ENCODE measurements around the gene MAPKAPK2. TPM values are rescaled to one million over a fixed set of nuclear protein-coding genes. Genes with fewer than 3 reads are reported as not detected.

Gene MAPKAPK2
- total RNA-seq, 1 experiment from 2014 or later: 51.1 TPM

GRCh38 chr1:206666954-206667665, 17.6 kb upstream of the MAPKAPK2 start:
- CTCF ChIA-PET: interaction anchor here (0.9 to 6.8 kb wide), 6 partner anchors 9 to 177 kb away, joined by 3 to 71 read pairs (median 4); partner anchors contain the start of genes DYRK3 and EIF2D

More at GRCh38 chr1:206666954-206667665, 17.6 kb upstream of the MAPKAPK2 start:
- Histone ChIP-seq H3K36me3 (ENCODE audit: control insufficient read depth in 1 of 2, insufficient read depth in 2 of 2, low read length in 2 of 2) (no peaks in the 10 kb centered on the region), H3K9me3 (ENCODE audit: control insufficient read depth in 1 of 2, insufficient read depth in 1 of 2, low read depth in 1 of 2, low read length in 2 of 2) (no peaks in the 10 kb centered on the region), H3K9me2 (ENCODE audit: insufficient read depth) (no peaks in the 10 kb centered on the region), H3K27me3 (ENCODE audit: insufficient read depth, low read length) (peaks cover 18% of the 10 kb centered on the region; the same call in 1 of the 2 replicates), H2AFZ (ENCODE audit: low read depth, low read length, poor library complexity, severe bottlenecking) (no peak overlapping the region), H3K4me1 (ENCODE audit: control insufficient read depth in 1 of 2, insufficient read depth in 2 of 2, low read length in 2 of 2) (no peaks in the 10 kb centered on the region), H3K79me2 (ENCODE audit: insufficient read depth, low read length) (no peaks in the 10 kb centered on the region), H4K20me1 (ENCODE audit: insufficient read depth) (no peaks in the 10 kb centered on the region), H3K4me2 (ENCODE audit: low read length) (no peak overlapping the region), H3K27ac (ENCODE audit: low read depth, low read length) (no peak overlapping the region), H3K4me3 (replicated peaks in 1 of 2; ENCODE audit: low read depth in 1 of 2, low read length in 2 of 2) (no peak overlapping the region), H3K9ac (ENCODE audit: low read length) (no peak overlapping the region)
- intact Hi-C loops (cut with micrococcal nuclease): no loop called here
- ChIA-PET RAD21 (ENCODE audit: low non-redundant PET in 1 of 2, low total read pairs in 2 of 2, uncharacterized antibody in 2 of 2, unreplicated experiment in 2 of 2) (no interaction called here), POLR2A (no interaction called here)
- TF ChIP-seq POLR2A (IDR thresholded peaks at IDR 0.05; ENCODE audit: borderline replicate concordance, extremely low read depth, insufficient read depth, insufficient read length) (no peak), ATF3 (IDR thresholded peaks at IDR 0.05) (no peak), POLR2AphosphoS5 (IDR thresholded peaks at IDR 0.05; ENCODE audit: low read depth, low read length) (no peak), EZH2 (IDR thresholded peaks at IDR 0.05) (no peak), SIN3A (IDR thresholded peaks at IDR 0.05; ENCODE audit: low read depth) (no peak), ZFX (IDR thresholded peaks at IDR 0.05) (no peak), ELF1 (IDR thresholded peaks at IDR 0.05; ENCODE audit: borderline replicate concordance, low read depth) (no peak), CEBPB (IDR thresholded peaks at IDR 0.05; ENCODE audit: low read depth) (no peak), EGR1 (IDR thresholded peaks at IDR 0.05; ENCODE audit: low read depth) (no peak), SP1 (IDR thresholded peaks at IDR 0.05; ENCODE audit: low read depth) (no peak), REST (IDR thresholded peaks at IDR 0.05; ENCODE audit: low read depth) (no peak), FOSL1 (IDR thresholded peaks at IDR 0.05; ENCODE audit: low read depth) (no peak), RAD21 (IDR thresholded peaks at IDR 0.05; ENCODE audit: low read depth) (no peak), JUND (IDR thresholded peaks at IDR 0.05) (no peak), YY1 (IDR thresholded peaks at IDR 0.05; ENCODE audit: extremely low read depth, insufficient replicate concordance, low read depth, low read length) (no peak), SRF (IDR thresholded peaks at IDR 0.05; ENCODE audit: low read depth) (no peak)
- no peak for ATAC-seq
- no peak for DNase-seq (ENCODE audit: low read depth, low spot score)
- BruUV-seq (replicated peaks): no TSS peak
